HG02759 (cell line): Measurements from ENCODE around the gene BLOC1S6.
"Not testable (repeated sequence)": the region's sequence is repeated elsewhere in the genome, so short reads cannot be mapped to it uniquely, and the experiment has no call there.

Experiments used
- ATAC-seq: cut with Tn5 transposase; IDR thresholded peaks from one replicate; pipeline ENCODE4 v1.9.1; 2021; ENCODE audit warnings: mild to moderate bottlenecking, moderate library complexity; ENCODE audit not compliant: unreplicated experiment

Gene BLOC1S6

DNA sequence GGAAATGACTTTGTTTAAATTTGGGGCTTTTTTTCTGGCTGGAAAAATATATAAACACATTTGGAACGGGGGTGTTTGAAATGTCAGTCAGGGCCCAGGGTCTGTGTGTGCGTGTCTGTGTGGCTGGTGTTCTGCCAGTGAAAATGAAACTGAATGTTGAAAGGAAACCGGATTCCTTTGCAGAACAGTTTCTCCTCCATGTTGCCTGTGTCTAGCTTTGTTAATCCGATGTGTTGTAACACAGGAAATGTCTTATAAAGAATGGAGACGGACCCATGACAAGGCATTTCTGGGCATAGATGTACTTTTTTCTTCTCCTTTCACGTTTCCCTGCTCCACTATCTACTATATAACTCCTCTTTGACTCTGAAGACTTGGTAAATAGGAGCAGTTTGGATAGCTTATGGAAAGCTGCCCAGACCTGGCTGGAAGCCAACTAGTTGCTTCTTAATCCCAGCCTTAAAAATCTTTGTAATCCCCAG is 50.4 kb downstream of the BLOC1S6 start:
- ATAC-seq: peak; percentile 46

- ATAC-seq: no peak
These were observed 53.4 kb downstream of the BLOC1S6 start for GRCh38 chr15:45640616-45641015.

DNA sequence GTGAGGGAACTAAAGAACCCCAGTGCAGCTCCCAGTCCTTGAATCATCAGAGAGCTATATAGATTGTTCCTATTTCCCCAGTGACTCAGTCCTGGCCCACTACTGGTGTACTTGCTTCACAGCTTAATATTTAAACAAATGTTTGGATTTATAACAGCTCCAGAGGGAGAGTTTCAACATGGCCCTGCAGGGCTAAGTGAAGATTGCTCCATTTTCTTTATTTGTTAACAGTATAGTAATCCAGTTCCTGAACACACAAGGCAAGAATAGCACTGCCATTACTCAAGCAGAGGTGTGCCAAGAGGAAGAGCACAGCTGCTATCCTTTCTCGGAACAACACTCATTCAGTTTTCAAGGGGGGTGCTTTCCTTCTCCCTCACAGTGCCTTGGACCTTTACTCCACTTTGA is 54.2 kb downstream of the BLOC1S6 start:
- ATAC-seq: no peak

DNA sequence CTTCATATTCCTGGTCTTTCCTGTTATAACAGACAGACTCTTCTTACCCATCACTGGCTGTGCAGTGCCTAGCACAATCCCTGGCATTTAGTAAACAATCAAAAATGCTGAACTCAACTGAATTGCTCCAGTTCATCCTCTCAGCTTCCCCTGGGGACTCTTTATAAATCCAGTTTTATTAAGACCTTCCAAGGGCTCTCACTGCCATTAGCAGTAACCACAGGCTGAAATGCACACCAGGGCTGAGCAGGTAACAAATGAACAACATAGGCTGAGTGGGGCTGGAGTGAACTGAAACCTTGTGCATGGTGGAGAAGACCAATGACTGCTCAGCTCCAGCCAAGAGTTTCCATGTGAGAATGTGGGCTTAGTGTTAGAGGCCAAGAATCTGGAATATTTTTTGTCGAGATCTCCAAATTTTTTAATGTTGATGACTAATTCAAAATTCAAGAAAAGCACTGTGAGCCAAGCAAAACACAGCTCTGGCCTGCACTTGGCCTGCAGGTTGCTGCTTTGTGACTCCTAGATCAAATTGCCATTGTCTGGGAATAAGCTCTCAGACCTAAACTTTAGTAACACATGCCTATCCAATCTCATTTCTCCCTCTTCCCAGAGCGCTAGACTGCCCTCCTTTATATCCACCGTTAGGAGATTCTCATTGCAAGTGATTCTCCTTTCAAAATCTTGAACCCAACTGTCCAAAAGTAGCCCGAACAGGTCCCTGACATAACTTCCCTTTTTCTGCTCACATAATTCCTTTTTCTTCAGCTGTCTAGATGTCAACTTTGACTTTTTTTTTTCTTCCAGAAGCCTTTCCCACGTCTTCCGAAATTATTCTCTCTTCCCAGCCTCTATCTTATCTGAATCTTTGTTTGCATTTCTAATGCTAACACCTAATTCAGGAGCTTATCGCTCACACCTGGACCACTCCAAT is 55.1 kb downstream of the BLOC1S6 start:
- ATAC-seq: no peak

GRCh38 chr15:45644437-45644836 is 57.3 kb downstream of the BLOC1S6 start:
- no peak for ATAC-seq

- no peak for ATAC-seq
These were observed 58.1 kb downstream of the BLOC1S6 start for GRCh38 chr15:45645026-45645980.

DNA sequence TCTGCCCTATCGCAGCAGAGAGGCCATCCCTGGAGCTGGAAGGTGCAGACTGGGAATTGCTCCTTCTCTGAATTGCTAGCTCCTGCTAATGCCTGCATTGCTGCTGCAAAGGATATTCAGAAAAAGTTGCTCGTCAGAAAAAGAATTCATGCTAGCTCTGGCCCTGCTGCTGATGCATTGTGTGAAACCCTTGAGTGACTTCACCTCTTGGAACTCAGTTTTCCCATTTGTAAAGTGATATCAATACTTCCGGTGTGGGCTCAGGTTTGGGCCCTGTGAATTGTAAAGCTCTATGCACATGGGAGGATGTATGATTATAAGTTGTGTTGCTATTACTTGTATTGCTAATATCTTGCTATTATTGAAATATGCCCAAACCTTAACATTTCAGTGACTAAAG is 59.0 kb downstream of the BLOC1S6 start:
- ATAC-seq: no peak

GRCh38 chr15:45647828-45648227 is 60.6 kb downstream of the BLOC1S6 start:
- no peak for ATAC-seq

DNA sequence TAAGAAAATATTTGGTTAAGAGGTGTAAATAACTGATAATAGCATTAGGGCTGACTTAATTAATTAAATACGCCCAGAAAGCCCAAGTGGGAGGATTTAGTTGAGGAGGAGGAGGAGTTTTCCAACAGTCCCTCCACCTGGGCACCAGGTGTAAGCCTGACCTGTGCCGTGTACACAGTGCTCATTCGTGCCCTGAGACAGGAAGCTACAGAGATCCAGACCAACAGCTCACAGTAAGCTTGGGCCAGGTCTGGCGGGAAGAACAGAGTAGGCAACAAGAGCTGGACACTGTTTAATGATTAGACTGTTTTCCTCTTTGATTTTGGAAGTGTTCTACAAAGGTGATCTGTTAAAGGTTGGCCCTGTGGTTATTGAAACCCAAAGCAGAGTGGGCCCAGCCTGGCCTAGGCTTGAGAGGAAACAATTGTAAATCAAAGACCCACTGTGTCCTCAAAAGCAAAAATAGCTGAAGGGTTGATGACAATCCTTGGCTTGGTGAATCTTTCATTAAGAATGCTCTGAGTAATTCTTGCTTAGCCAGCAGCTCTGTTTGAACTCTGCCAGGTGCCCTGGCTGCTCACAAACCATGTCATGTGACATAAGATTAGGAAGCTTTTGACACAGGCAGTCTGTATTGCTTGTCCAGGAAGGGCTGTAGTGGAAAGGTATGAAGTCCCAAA is 61.5 kb downstream of the BLOC1S6 start:
- ATAC-seq: peak; percentile 42

DNA sequence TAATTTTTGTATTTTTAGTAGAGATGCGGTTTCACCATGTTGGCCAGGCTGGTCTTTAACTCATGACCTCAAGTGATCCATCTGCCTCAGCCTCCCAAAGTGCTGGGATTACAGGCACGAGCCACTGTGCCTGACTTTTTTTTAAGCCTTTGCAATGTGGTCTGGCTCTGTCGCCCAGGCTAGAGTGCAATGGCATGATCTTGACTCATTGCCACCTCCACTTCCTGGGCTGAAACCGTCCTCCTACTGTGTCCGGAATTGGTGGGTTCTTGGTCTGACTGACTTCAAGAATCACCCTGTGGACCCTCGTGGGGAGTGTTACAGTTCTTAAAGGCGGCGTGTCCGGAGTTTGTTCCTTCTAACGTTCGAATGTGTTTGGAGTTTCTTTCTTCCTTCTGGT is 62.8 kb downstream of the BLOC1S6 start:
- not testable (repeated sequence) for ATAC-seq

GRCh38 chr15:45650889-45651525 is 63.8 kb downstream of the BLOC1S6 start:
- ATAC-seq: no peak

DNA sequence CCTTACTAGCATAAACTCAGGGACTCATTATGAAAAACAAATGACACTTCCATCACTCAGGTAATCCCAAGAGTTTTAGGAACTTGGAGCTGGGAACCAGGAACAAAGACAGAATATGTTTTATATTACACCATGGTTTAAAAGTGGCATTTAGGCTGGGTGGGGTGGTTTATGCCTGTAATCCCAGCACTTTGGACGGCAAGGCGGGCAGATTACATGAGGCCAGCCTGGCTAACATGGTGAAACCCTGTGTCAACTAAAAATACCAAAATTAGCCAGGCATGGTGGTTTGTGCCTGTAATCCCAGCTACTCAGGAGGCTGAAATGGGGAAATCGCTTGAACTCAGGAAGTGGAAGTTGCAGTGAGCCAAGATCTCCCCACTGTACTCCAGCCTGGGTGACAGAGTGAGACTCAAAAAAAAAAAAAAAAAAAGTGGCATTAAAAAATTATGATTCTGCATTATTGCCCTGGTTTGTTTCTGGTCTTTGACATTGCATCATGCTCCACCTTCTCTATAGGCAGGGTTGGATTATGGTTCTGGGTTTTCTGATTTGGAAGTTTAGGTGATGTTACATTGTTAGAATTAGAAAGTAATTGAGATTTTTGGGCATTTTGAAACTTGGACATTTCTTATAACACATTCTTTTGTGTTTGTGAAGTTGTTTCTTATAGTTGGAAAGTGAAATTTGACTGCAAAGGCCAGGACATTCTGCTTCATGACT is 66.7 kb downstream of the BLOC1S6 start:
- no peak for ATAC-seq

- no peak for ATAC-seq
These were observed 67.6 kb downstream of the BLOC1S6 start for GRCh38 chr15:45654749-45655148.

DNA sequence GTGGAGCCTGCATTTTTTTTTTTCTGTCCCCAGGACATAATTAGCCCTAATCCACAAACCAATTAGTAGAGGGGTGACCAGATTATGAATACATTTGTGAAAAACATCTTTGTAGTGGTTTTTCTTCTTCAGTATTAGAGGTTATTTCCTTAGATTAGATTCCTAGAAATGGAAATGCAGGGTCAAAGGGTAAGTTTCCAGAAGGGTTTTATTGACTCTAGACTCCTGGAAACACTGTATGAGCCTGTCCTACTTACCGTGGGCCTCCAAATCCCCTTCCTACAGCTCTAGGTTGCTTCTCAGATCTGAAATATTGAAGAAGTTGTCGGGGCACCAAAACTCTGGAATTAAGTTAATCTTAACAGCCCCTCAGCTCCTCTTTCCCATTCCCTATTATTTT is 70.1 kb downstream of the BLOC1S6 start:
- no peak for ATAC-seq

GRCh38 chr15:45657764-45658545 is 70.8 kb downstream of the BLOC1S6 start:
- ATAC-seq: no peak
